NCI-H2029 treated with DMSO at 0.1 percent for 48 hours (cell line): ENCODE measurements around the gene STPG3.

Experiments
- DNase-seq: peaks from one replicate; lab custom pipeline; 2025; lab: John Stamatoyannopoulos, UW

STPG3 gene

DNA sequence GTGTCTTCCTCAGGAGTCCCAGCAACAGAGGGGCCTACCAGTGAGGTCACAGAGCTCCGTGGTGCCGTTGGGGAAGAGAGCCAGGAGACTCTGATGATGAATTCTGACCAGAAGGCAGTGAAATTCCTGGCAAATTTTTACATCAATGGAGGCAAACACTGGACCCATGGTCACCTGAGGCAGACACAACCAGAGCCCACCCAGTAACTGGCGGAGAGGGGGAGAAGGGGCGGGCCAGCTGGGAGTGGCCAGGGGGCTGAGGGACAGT lies at the start of gene STPG3:
Gene STPG3 (plus strand): TSS at position 93 of the 268 bp plus-strand sequence. CDS start 1 bp downstream, at position 94.
- no peak for DNase-seq

DNA sequence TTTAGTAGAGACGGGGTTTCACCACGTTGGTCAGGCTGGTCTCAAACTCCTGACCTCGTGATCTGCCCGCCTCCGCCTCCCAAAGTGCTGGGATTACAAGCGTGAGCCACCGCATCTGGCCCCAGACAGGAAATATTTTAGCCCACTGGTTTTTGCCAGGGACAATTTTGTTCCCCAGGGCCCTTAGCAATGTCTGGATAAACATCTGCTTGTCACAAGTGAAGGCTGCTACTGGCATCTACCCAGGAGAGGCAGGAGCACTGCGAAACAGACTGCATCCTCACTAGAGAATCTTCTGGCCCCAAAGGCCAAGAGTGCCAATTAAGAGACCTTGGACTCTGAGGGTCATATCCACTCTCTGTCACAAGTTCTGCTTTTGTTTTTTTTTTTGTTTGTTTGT lies 48.1 kb upstream of the STPG3 start:
- DNase-seq = no peak

DNA sequence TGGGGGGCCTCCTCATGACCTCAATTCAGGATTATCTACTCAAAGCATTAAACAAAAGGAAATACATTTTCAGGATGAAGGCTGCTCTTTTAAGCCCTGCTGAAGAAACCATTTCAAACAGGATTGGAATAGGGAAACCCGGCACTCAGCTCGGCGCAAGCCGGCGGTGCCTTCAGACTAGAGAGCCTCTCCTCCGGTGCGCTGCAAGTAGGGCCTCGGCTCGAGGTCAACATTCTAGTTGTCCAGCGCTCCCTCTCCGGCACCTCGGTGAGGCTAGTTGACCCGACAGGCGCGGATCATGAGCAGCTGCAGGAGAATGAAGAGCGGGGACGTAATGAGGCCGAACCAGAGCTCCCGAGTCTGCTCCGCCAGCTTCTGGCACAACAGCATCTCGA lies 46.4 kb upstream of the STPG3 start:
- no peak for DNase-seq

DNA sequence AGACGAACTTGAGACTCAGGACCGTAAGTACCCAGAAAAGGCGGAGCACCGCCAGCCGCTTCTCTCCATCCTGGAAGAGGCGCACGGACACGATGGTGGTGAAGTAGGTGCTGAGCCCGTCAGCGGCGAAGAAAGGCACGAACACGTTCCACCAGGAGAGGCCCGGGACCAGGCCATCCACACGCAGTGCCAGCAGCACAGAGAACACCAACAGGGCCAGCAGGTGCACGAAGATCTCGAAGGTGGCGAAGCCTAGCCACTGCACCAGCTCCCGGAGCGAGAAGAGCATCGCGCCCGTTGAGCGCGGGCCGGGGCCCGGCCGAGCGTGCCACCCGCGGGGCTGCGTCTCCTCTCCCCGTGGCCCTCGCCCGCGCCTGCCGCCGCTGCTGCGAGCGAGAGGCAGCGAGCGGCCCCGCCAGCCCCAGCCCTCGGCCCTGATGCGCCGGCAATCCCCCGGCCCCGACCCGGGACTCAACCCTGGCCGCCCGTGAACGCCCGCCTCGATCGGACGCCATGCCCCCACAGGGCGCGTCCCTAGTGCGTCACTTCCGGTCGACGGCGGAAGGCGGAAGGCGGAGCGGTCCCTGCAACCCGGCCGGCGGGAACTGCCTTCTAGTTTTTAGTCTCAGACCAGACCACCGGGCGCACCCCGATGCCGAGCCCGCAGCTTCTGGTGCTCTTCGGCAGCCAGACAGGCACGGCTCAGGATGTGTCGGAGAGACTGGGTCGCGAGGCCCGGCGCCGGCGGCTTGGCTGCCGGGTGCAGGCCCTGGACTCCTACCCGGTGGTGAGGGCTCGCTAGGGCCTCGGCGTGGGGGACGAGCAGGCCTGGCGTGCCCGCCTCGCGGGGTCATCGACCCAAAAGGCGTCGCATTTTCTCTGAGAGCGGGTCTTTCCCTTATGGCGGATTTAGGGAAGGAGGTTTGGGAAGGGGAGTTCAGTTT lies 45.7 kb upstream of the STPG3 start, which contains the start of the genes NDOR1 and TMEM203:
Gene NDOR1 (plus strand): TSS at position 575 of the 944 bp plus-strand sequence. CDS start 78 bp downstream, at position 653.
Gene TMEM203 (minus strand): TSS at position 523 of the 944 bp plus-strand sequence. CDS start 234 bp downstream, at position 289.
- DNase-seq = peak; percentile 34

DNA sequence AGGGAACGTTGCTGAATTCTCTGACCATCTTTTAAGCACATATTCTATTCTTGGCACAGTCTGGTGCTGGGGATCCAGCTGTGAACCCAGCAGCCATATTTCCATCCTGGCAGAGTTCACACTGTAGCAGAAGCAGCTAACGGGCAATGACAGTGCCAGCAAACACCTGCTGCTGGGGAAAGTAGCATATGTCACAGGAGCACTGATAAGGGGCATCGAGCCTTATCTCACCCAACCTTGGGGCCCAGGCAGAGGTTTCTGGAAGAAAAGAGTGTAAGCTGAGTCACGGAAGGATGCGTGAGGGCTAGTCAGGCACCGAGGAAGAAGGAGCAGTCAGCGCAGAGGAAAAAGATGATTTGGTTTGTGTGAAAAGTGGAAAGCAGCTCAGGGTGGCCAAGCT lies 44.5 kb upstream of the STPG3 start:
- no peak for DNase-seq

DNA sequence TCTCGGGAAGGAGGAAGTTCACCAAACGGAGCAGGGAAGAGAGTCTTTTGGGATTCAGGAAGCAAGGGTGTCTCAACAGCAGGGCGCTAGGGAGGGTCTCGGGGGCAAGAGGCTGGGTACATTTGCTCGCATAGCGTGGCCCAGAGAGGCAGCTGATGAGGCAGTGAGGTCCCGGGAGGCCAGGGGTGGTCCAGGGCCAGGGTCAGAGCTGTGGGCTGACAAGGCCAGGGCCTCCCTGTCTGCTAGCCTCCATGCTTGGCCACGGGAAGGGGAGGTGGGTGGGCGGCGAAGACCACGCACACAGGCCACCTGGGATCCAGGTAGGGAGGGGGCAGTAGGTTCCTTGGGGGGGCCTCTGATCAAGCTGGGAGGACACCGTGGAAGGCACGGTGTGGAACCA lies 39.6 kb upstream of the STPG3 start:
- DNase-seq = no peak

DNA sequence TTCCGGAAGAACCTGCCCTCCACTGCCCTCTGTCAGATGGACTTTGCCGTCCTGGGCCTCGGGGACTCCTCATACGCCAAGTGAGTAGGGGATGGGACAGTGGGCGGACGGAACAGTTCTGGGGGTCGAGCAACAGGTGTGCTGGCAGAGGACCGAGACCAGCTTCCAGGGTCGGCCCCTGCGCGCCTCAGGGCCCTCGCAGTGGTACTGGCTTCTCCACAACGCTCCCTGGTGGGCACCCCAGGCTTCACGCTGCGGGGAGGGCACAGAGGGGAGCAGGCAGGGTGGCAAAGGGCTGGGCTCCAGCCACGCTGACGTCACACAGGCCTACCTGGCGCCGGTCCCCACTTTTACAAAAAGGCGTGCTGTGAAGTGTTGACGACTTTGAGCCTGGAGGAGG lies 38.6 kb upstream of the STPG3 start:
- no peak for DNase-seq

DNA sequence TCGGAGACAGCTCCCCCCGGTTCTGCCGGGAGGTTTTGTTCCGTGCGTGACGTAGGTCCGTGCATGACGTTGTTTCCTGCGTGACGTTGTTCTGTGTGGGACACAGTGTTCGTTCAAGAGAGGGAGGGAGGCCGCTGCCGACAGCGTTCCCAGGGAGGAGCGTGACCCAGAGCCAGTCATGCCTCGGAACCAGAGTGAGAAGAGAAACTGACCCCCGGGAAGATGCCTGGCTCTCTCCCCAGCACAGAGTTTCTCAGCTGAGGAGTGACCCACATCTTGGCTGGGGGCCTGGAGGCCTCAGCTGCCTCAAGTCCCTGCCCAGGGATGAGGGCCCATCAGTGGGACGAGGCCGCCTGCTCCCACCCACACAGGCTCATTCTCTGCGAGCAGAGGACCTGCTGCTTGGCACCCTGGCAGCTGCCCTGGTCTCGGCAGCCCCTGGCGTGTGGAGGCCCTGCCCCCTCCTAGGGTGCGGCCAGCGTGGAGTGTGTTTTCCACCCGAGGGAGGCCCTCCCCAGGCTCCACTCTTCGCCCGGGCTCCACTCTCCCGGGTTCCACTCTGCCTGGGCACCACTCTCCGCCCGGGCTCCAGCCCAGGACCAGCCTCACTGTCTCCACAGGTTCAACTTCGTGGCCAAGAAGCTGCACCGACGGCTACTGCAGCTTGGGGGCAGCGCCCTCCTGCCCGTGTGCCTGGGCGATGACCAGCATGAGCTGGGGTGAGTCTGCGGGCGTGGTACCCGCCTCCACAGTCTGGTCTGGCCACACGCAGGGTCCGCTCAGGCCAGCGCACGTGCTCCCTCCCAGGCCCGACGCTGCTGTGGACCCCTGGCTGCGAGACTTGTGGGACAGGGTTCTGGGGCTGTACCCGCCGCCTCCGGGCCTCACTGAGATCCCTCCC lies 37.7 kb upstream of the STPG3 start:
- no peak for DNase-seq

DNA sequence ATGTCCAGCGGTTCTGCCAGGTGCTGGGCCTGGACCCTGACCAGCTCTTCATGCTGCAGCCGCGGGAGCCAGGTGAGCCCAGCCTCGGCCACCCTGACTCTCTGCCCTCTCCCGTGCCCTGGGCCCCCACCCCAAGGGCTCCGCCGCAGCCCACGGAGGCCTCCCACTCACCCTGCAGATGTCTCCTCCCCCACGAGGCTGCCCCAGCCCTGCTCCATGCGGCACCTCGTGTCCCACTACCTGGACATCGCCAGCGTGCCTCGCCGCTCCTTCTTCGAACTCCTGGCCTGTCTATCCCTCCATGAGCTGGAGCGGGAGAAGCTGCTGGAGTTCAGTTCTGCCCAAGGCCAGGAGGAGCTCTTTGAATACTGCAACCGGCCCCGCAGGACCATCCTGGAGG lies 36.5 kb upstream of the STPG3 start:
- DNase-seq = no peak

DNA sequence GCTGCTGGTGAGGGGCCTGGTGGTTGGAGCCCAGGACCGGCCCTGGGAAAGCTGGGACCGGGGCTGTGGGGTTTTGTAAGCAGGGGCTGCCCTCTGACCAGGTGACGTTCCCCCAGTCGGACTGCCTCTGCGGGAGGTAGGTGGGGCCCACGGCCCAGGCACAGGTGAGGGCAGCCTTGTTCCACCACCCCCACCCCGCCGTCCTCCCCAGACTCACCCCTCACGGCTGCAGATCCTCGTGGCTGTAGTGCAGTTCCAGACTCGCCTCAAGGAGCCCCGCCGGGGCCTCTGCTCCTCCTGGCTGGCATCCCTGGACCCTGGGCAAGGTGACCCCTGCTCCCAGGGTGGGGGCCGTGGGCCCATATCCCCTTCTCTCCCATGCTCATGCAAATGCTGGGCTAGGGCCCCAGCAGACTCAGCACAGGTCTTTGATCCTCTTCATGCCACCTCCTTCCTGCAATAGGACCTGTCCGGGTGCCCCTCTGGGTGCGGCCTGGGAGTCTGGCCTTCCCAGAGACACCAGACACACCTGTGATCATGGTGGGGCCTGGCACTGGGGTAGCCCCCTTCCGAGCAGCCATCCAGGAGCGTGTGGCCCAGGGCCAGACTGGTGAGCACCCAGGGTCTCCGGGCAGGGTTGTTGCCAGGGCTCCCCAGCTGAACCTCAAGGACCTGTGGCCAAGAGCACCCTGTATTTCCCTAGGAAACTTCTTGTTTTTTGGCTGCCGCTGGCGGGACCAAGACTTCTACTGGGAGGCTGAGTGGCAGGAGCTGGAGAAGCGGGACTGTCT lies 35.7 kb upstream of the STPG3 start:
- no peak for DNase-seq

DNA sequence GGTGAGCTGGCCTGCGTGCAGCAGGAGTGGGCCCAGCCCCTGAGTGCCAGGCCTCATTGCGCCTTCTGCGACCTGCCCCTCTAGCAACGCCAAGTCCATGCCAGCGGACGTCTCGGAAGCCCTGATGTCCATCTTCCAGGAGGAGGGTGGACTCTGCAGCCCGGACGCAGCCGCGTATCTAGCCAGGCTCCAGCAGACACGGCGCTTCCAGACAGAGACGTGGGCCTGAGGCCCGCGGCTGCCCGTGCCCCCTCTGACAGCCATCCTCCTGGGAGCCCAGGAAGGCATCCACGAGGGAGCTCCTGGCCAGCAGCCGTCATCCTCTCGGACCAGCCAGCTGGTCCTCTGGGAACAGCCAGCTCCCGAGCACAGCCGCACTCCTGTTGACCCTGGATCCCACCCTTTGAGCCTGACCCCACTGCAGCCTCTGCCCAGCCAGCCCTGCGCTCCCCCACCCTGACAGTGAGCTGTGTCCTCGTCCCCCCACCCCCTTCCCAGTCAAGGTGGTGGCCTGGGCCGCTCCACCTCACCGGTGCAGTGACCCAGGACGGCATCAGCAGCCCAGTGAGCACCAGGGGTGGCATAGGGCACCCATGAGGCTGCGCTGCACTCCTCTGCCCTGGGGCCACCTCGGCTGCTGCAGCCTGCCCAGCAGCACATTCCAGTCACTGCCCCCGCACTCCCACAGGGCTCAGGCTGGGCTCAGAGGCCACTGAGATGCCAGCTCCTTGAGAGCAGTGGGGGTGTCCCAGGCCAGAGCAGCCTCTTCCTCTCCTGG lies 34.7 kb upstream of the STPG3 start:
- no peak for DNase-seq

DNA sequence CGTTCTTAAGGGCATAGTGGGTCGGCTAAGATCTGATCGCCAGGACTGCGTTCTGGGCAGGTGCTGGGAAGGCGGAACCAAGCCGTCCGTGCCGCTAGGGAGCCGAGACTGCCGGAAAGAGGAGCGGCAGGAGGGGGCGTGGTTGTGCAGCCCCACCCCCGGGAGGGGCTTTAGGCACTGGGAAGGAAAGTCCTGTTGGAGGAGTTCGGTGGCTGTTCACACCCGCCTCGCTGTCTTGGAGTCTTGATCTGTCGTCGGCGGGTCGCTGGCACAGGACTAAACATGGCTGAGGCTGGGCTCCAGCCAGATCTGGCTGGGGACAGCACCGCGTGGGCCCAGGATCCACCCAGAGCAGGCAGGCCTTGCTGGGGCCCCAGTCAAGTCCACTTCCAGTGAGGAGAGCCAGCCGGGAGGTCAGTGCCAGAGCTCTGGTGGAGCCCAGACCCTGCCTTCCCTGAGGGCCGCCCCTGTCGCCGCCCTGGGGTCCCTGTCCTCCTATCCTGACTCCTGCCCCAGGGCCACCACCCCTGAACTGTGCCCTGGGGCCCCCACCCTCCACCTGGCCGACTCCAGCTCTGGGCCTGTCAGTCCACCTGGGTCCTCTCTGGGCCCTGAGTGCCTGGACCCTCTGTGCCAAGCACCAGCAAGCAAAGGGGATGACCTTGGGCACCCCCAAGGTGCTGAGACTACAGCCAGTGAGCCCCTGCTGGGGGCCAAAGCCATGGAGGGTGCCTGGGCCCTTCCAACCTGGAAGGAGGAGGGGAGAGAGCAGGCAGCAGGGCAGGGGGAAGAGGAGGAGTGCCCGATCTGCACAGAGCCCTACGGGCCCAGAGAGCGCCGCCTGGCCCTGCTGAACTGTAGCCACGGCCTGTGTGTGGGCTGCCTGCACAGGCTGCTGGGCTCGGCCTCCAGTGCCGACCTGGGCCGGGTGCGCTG lies 33.5 kb upstream of the STPG3 start:
- DNase-seq = peak; percentile 60

DNA sequence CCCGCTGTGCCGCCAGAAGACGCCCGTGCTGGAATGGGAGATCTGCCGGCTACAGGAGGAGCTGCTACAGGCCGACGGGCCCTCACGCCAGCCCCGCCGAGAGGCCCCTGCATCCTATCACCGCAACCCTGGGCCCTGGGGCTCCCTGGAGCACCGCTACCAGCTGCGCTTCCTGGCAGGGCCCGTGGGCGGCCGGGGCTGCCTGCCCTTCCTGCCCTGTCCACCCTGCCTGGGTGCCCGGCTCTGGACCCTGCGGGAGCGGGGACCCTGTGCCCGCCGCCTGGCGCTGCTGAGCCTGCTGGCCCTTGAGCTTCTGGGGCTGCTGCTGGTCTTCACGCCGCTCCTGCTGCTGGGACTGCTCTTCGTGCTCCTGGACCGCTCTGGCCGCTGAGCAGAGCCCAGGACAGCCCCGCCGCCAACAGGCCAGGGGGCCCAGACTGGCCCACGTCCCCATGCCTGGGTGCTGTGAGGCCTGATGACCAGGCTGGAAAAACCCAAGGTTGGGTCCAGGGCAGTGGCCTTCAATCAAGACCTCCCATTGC lies 32.8 kb upstream of the STPG3 start:
- DNase-seq = no peak

DNA sequence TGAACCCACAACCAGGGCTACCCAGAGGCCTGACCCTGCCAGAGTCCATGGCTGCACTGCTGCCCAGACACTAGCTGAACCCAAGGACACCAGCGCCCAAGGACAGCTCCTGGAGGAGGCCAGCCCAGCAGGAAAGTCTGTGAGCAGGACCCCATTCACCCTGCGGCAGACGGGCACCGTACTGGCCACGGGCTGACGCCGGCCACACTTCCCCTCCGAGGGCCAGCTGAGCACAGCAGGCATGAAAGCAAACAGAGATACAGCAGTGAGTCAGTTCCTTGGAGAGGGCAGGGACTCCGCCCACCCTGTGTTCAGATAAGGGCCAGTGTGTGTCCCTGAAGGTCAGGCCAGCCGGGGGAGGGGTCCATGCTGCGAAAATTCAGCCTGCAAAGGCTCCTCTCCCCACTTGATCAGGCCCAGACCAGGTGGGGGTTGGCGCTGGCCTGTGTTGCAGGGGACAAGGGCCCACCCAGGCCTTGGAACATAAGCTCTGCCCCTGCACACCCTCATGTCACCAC lies 32.3 kb upstream of the STPG3 start:
- no peak for DNase-seq

DNA sequence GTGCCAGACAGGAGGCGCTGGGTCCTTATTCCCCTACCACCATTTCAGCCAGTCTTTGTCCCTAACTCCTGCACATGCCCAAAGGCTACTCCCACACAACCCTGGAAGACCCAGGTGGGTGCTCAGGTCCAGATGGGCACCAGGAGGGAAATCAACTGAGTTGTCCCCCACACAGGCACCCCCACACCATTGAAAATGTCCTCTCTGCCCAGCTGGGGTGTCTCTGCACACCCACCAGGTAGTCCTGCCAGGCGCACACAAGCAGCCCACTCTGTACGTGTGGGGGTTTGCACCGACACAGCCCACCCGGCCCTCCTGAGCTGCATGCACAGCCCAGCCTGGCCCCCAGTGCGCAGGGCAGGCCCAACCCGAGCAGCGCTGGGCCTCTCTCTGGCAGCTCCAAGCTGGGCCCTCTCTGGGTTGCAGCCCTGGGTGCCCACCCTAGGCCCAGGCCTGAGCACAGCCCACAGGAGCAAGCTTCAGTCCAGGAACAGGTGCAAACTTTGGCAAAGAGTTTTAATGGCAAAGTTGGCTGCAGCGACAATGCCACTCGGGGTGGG lies 31.2 kb upstream of the STPG3 start:
- DNase-seq = no peak

DNA sequence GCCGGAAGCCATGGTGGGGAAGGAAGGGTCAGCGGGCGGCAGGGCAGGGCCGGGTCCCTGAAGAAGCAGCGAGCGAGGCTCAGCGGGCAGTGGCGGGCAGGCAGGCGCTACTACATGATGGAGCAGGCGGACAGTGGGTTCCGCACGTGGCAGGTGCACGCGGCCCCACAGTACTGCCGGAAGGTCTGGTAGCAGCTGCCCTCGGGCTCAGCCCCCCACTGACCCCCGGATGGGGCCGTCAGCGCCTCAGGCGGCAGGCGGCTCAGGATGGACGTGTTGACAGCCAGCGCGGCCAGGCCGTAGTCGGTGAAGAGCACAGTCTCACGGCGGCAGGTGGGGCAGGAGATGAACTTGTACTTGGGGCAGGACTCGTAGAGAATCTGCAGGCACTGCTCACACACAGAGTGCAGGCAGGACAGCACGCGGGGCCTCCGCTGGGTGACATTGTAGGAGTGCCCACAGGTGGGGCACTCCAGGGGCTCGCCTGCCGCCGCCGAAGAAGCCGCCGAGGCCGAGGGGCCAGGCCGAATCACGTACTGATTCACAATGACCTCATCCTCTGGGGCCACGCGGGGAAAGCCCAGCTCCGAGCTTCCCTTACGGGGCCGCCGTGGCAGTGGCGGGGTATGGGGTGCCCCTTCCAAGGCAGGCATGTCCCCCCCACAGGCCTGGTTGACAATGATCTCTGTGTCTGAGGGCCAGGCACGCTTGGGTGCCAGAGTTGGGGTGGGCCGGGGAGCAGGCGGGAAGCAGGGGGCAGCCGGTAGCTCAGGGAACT lies 30.6 kb upstream of the STPG3 start:
- DNase-seq = no peak

DNA sequence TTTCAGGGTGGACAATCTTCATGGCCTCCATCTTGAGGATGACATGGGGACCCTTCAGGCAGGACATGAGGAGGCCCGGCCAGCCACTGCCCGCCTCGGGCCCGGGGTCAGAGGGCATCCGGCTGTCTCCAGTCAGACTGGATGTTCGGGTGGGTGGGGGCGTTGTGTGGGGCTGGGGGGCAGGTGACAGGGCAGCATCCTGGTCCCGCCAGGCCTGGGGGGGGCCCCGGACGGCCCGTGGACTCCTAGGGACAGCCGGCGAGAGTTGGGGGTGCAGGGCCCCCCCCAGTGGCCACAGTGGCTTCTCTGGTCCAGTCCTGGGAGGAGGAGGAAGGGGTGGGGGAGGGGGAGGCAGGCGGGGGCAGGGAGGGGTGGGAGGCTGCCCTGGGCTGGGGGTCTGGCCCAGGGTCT lies 30.0 kb upstream of the STPG3 start:
- DNase-seq = no peak

DNA sequence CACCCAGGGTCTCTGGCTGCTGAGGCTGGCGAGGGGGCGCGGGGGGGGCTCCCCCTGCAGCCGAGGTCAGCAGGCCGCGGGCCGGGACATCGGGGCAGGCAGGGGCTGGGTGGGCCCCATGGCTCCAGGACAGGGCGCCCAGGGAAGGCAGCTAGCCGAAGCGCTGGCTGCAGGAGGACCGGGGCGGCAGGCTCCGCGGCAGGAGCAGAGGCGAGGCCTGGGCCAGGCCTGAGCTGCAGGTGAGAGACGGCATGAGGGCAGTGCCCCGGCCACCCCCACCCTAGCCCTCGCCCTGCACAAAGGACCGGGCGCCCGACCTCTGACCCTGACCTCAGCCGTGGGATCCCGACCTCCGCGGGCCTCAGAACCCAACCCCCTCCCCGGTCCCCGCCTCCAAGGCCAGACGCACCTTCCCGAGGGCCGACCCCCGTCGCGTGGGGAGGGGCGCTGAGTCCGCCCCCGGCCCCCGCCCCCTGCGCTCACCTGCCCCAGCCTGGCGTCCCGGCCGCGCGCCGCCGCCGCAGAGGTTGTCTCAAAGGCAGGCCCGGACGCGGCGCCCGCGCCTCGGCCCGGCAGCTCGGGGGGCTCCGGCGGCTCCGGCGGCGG lies 29.5 kb upstream of the STPG3 start:
- no peak for DNase-seq
